Right lung (tissue), 5 donors: ENCODE data around the gene ATP1A4. TPM values are rescaled to one million over a fixed set of nuclear protein-coding genes. Genes with fewer than 3 reads are reported as not detected.
"Not testable (repeated sequence)": the region's sequence is repeated elsewhere in the genome, so short reads cannot be mapped to it uniquely, and the experiment has no call there.

ENCODE experiments used
- DNase-seq, 2 donors: peaks; one replicate each; pipeline ENCODE4 v3.0.0-alpha.2; 2013
- polyA plus RNA-seq, 5 donors: library from polyadenylated mRNA; unstranded; fragments of 120-200 nt; gene quantifications; one replicate each; pipeline versions ENCODE4 v1.2.1 to v1.2.3, GENCODE V29; 2013; ENCODE audit warnings: inconsistent platforms in 1 of 5, low replicate concordance in 1 of 5; ENCODE audit not compliant: insufficient read length in 5 of 5, insufficient read depth in 1 of 5

ATP1A4 gene
- polyA plus RNA-seq, 5 donors, result 0.15 to 0.24 (median 0.22) TPM; not detected in 1

GRCh38 chr1:160123726-160124125 lies 27.7 kb upstream of the ATP1A4 start:
- no peak for DNase-seq

- no peak for DNase-seq
Observed at GRCh38 chr1:160124705-160125478, 26.5 kb upstream of the ATP1A4 start.

- no peak for DNase-seq
Observed at GRCh38 chr1:160125746-160126145, 25.7 kb upstream of the ATP1A4 start.

DNA sequence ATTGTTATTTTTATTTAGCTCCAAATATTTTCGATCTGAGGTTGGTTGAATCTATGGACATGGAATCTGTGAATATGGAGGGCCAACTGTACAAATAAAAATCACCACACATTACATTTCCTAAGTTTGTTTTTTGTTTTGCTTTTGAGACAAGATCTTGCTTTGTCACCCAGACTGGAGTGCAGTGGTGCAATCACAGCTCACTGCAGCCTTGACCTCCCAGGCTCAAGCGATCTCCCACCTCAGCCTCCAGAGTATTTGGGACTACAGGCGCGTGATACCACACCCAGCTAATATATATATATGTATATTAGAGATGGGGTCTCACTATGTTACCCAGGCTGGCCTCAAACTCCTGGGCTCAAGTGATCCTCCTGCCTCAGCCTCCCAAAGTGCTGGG lies 25.1 kb upstream of the ATP1A4 start:
- DNase-seq, result not testable (repeated sequence)

- DNase-seq, result no peak
Observed at GRCh38 chr1:160127381-160127780, 24.0 kb upstream of the ATP1A4 start.

- no peak for DNase-seq
Observed at GRCh38 chr1:160127865-160128523, 23.4 kb upstream of the ATP1A4 start.

DNA sequence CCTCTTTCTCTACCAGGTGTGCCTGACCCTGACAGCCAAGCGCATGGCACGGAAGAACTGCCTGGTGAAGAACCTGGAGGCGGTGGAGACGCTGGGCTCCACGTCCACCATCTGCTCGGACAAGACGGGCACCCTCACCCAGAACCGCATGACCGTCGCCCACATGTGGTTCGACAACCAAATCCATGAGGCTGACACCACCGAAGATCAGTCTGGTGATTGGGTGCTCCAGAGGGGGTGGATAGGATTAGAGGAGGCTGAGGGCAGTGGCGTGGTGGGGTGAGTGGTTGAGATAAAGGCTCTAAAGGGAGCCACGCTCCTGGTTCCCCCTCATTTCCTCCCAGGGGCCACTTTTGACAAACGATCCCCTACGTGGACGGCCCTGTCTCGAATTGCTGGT lies 22.8 kb upstream of the ATP1A4 start:
- no peak for DNase-seq

GRCh38 chr1:160129046-160129445 lies 22.4 kb upstream of the ATP1A4 start:
- DNase-seq, result no peak

GRCh38 chr1:160129558-160129957 lies 21.8 kb upstream of the ATP1A4 start:
- no peak for DNase-seq

DNA sequence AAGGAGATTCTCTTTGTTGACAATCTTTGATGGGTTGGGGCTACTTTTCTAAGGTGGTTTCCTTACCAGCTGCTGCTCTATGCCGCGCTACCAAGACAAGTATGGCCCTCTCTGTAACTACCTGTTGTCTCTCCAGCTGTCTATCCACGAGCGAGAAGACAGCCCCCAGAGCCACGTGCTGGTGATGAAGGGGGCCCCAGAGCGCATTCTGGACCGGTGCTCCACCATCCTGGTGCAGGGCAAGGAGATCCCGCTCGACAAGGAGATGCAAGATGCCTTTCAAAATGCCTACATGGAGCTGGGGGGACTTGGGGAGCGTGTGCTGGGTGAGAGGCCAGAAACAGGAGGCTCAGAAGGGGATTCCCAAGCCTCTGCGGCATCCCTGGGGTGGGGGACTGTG lies 21.4 kb upstream of the ATP1A4 start:
- DNase-seq, result no peak

GRCh38 chr1:160130486-160130885 lies 20.9 kb upstream of the ATP1A4 start:
- DNase-seq, result no peak

GRCh38 chr1:160130939-160131338 lies 20.5 kb upstream of the ATP1A4 start:
- no peak for DNase-seq

GRCh38 chr1:160131803-160132565 lies 19.4 kb upstream of the ATP1A4 start:
- DNase-seq, result no peak

- no peak for DNase-seq
Observed at GRCh38 chr1:160133990-160134770, 17.2 kb upstream of the ATP1A4 start.

DNA sequence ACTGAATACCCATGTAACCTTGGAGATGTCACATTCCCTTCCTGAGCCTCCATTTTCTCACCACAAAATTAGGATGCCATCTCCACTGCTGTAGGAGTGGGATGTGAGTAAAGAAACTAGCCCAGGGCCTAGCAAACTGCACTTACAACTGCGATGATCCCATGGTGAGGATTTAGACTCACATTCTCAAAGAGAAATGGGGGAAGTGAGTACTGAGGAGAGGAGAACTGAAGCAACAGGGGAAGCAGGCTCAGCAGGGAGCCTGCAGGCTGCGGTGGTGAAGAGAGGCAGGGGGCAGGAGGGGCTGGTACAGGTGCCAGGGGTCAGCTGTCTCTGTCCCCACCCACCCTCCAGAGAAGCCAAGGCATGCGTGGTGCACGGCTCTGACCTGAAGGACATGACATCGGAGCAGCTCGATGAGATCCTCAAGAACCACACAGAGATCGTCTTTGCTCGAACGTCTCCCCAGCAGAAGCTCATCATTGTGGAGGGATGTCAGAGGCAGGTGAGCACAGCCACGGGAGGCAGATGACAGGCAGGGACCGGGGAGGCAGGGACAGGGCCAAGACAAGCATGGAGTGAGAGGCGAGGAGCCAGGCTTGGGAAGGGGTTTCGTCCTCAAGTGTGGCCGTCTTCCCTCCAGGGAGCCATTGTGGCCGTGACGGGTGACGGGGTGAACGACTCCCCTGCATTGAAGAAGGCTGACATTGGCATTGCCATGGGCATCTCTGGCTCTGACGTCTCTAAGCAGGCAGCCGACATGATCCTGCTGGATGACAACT lies 16.4 kb upstream of the ATP1A4 start:
- no peak for DNase-seq

GRCh38 chr1:160136121-160136925 lies 15.1 kb upstream of the ATP1A4 start:
- DNase-seq, result no peak

DNA sequence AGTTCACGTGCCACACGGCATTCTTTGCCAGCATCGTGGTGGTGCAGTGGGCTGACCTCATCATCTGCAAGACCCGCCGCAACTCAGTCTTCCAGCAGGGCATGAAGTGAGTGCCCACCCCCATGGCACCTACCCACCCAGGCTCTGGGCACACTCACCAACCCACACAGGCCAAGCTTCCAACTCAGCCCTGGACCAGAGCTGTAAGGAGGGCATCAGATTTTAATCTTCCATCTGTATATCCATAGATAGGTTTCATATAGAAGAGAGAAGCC lies 14.5 kb upstream of the ATP1A4 start:
- DNase-seq, result no peak

DNA sequence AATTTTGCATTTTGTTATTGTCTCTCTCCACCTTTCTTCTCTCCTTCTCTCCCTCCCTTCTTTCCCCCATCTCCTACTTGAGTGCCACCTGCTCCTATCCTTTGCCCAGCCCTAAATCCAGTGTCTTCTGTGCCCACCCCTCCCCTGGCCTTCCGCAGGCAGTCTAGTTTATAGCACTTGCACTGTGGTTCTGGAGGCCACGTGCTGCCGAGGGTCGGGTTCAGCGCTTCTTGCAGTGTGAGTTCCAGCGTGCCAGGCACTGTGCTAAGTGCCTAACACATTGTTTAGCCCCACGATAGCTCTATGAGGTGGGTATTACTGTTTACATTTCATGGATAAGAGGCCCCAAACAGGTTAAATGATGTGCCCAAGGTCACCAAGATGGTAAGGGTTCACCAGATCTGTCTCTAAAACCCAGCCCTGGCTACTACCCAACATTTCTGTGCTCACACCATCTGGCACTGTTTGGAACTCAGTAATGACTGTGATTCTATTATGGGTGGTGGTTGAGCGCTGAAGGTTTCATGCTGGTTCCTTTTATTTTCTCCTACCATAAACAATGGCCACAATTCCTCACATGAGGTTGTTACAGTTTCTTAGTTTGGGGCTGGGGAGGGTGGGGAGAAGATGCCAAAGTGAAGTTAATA lies 14.1 kb upstream of the ATP1A4 start:
- DNase-seq, result no peak

GRCh38 chr1:160139840-160140239 lies 11.6 kb upstream of the ATP1A4 start:
- DNase-seq, result no peak

GRCh38 chr1:160143695-160144094 lies 7.7 kb upstream of the ATP1A4 start:
- DNase-seq, result no peak
